DMS114 treated with DMSO at 0.1 percent for 48 hours (cell line): ENCODE data around the gene NDNF.

Experiments used
- DNase-seq: peaks from one replicate; lab custom pipeline; 2025; ENCODE audit not compliant: unreplicated experiment; lab: John Stamatoyannopoulos, UW

Gene NDNF

GRCh38 chr4:121071640-121072223, 603 bp downstream of the NDNF start:
- DNase-seq: no peak

GRCh38 chr4:121070696-121071639, 1.4 kb downstream of the NDNF start:
- DNase-seq: no peak

- no peak for DNase-seq
These were observed 2.1 kb downstream of the NDNF start for GRCh38 chr4:121070274-121070673.

- no peak for DNase-seq
These were observed 2.9 kb downstream of the NDNF start for GRCh38 chr4:121069430-121069829.

- no peak for DNase-seq
These were observed 7.9 kb downstream of the NDNF start for GRCh38 chr4:121064482-121064881.

GRCh38 chr4:121062521-121062920, 9.8 kb downstream of the NDNF start:
- DNase-seq: no peak

- no peak for DNase-seq
These were observed 10.5 kb downstream of the NDNF start for GRCh38 chr4:121061861-121062260.

- DNase-seq: no peak
These were observed 11.1 kb downstream of the NDNF start for GRCh38 chr4:121061215-121061614.

- DNase-seq: no peak
These were observed 14.8 kb downstream of the NDNF start for GRCh38 chr4:121057466-121057922.

- no peak for DNase-seq
These were observed 16.3 kb downstream of the NDNF start for GRCh38 chr4:121056066-121056465.

- no peak for DNase-seq
These were observed 18.0 kb downstream of the NDNF start for GRCh38 chr4:121054373-121054772.

- no peak for DNase-seq
These were observed 18.7 kb downstream of the NDNF start for GRCh38 chr4:121053601-121054143.

GRCh38 chr4:121050300-121050699, 22.0 kb downstream of the NDNF start:
- DNase-seq: peak; percentile 8

- DNase-seq: no peak
These were observed 23.2 kb downstream of the NDNF start for GRCh38 chr4:121049072-121049599.

GRCh38 chr4:121048165-121048564, 24.2 kb downstream of the NDNF start:
- DNase-seq: no peak

- DNase-seq: no peak
These were observed 30.8 kb downstream of the NDNF start for GRCh38 chr4:121041307-121042090.

GRCh38 chr4:121034017-121034416, 38.3 kb downstream of the NDNF start:
- DNase-seq: no peak

GRCh38 chr4:121030711-121031110, 41.6 kb downstream of the NDNF start:
- no peak for DNase-seq

- no peak for DNase-seq
These were observed 42.2 kb downstream of the NDNF start for GRCh38 chr4:121030131-121030530.

GRCh38 chr4:121026034-121026433, 46.3 kb downstream of the NDNF start:
- no peak for DNase-seq

GRCh38 chr4:121025540-121025939, 46.8 kb downstream of the NDNF start:
- DNase-seq: no peak
